Choroid plexus epithelial cell (primary cell): ENCODE results near the gene MILR1.

ENCODE experiments used
- DNase-seq: peaks from one replicate; pipeline ENCODE4 v3.0.0-alpha.2; 2010; ENCODE audit warnings: low read depth
- H3K4me3 ChIP-seq: 2 replicates; pipeline ENCODE4 v1.5.1; 2011; ENCODE audit warnings: low read depth, mild to moderate bottlenecking, control low read depth, low read length, moderate library complexity
- TF ChIP-seq, protein P1 (sequence below): conservative IDR thresholded peaks from 2 replicates; pipeline ENCODE4 v1.5.1; 2011; ENCODE audit warnings: low read depth, mild to moderate bottlenecking, control low read depth, inconsistent platforms, low read length, moderate library complexity

The MILR1 gene

DNA sequence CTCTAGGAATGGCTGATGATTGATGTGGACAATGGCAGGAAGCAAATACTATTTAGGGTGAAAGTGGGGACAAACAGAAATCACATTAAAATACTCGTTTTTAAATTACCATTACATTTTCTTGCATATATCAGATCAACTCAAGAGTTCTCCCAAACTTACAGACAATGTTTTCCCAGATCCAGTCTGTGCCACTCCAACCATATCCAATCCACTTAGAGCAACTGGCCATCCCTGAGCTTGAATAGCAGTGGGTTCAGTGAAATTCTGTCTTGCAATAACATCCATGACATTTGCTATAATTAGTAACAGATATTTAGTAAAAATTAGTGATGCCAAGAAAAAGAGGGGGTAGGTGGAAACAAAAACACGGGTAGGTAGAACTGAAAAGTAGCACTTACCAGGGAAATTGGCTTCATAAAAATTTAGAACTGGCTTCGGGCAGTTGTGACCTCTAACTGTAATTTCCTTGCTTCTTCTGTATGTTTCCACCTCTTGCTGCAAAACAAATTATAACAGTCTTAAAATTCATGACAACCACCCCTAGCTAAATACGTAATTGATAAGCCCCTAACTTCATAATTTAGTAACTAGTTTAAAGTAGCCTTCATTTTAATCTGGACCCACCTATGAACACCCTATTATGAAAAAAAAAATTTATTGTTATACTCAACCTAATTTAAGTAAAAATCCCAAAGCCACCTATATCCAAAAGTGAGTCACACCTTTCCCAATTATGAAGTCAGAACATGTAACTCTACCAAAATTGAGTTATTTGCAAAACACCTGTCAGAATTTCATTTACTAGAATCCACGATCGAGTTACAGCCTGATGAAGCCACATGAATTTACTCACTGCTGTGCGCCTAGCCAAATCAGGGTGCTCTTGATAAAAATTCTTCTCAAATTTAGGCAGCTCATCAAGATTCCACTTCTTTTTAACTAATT is 55.2 kb downstream of the MILR1 start:
- H3K4me3 ChIP-seq: peak overlapping the region; percentile 100
- TF ChIP-seq, protein P1, sequence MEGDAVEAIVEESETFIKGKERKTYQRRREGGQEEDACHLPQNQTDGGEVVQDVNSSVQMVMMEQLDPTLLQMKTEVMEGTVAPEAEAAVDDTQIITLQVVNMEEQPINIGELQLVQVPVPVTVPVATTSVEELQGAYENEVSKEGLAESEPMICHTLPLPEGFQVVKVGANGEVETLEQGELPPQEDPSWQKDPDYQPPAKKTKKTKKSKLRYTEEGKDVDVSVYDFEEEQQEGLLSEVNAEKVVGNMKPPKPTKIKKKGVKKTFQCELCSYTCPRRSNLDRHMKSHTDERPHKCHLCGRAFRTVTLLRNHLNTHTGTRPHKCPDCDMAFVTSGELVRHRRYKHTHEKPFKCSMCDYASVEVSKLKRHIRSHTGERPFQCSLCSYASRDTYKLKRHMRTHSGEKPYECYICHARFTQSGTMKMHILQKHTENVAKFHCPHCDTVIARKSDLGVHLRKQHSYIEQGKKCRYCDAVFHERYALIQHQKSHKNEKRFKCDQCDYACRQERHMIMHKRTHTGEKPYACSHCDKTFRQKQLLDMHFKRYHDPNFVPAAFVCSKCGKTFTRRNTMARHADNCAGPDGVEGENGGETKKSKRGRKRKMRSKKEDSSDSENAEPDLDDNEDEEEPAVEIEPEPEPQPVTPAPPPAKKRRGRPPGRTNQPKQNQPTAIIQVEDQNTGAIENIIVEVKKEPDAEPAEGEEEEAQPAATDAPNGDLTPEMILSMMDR: no peak
- peak; percentile 21 for DNase-seq

DNA sequence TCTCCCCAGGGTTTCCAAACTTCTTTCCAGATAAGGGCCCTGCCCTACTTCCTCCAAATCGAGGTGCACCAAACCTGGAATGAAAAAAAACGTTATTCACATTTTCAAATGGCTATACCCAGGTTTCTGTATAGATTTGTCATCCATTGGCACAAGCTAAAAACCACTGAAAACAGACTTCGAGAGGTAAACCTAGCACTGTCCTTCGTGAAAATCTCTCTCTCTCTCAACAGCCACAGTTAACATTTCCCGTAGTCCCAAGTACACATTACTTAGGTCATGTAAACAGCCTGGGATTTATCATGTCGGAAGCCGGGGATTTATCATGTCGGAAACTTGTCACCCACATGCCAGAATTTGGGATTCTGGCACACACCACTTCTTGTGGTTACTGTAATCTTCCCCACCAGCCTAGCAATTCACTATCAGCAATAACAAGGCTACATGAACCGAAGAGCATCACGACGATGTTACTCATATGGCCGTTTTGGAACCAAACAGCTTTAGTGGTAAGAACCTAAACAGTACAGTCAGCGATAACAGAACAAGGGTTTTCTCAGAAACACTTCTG is 55.9 kb downstream of the MILR1 start:
- TF ChIP-seq, protein P1: no peak
- no peak for DNase-seq
- H3K4me3 ChIP-seq: peak overlapping the region; percentile 100

DNA sequence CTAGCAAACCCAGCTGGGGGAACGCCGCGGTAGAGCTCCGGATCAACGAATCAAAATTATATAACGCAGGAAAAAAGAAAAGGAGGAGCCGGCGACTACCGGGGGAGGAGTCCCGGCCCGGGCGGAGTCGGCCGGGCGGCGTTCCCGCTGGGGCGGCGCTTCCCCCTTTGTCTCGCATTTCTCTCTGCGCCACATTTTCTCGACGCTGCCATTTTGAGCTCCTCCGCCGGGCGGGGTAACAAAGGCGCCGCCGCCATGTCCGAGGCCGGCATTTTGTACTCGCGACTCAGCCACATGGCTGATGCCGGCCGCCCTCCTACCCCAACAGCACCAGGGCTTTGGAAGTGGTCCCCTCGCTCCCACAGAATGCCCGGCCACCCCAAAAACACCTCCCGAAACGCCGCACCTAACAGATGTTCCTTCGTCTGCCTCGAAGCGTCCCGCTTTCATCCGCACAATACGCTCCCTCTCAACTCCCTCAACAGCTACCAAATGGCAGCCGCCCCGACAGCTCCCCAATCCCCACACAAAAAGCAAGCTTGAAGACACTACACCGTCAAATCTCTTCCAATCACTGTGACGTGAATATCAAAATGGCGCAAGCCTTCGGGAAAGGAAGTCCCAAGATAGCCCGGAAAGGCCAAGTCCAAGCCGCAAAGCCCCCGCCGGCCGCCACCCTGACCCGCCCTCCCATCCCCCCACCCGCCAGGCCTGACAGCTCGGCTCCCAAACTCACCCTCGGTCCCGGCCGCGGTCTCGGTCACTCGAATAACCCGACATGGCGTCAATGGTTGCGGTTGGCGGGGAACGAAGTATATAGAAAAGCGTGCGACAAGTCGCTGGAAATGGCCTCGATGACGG is 56.7 kb downstream of the MILR1 start:
- TF ChIP-seq, protein P1: no peak
- peak; percentile 94 for DNase-seq

DNA sequence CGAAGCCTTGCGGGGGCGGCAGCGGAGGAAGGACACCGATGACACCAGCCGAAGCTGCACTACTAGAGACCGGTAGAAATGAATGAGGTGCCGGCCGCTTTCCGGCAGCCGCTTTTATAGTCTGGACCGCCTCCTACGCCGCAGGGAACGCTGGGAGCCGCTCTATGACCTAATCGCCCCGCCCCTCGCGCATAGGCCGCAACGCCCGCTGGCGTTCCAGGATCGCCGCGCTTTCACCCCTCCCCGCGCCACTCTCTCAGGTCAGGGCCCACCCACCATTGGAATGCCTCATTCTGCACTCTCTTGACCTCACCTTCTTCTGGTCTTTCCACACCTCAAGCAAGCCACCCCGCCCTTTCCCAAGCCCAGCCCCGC is 57.3 kb downstream of the MILR1 start, which contains the start of gene DDX5:
Gene DDX5, minus strand, starts transcription at position 89 of the 375 bp plus-strand sequence. CDS start 170 bp downstream, outside the sequence.
- peak; percentile 98 for DNase-seq
- peak within 1 kb of the TSS; percentile 100 for H3K4me3 ChIP-seq
- TF ChIP-seq, protein P1: no peak

More for the DNA sequence above, 56.7 kb downstream of the MILR1 start:
- H3K4me3 ChIP-seq: peak overlapping the region; percentile 100

DNA sequence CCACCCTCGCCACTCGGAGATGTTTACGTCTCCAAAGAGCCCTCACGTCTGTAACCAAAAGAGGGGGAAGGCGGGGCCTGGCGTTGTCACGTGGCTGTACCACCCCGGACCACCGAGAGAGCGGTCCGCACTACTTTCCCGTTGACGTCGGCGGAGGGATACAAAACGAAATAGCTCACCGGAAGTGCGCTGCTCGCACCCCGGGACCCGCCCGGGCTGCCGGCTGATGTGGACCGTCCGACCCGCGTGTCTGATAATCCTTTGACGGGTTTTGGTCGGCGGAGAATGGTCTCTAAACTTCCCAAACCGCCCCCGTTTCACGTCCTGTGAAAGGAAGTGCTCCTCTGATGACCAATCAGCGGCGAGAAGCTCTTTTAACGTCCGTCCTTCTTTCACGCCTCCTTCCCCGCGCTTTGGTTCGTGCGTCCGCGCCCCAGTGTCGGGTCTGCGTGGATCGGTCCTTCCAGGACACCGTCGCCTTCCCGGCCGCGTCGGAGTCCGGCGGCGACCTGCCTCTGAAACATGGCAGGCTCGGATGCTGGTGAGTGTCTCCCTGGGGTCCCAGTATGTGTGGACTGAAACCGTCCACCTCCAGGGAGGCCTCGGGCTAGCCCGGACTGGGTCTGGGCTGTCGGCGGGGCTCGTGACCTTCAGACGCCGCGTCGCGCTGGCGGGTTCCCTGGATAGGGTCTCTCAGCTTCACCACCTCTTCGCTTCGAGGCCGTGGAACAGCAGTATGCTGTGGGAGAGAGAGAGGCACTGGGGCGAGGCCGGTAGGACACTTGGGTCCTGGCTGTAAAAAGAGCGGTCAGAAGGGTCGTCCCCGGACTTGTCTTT is 57.9 kb downstream of the MILR1 start, which contains the start of gene CEP95:
Gene CEP95, plus strand, starts transcription at position 402 of the 837 bp plus-strand sequence. Its CDS starts 121 bp downstream, at position 523.
- peak within 1 kb of the TSS; percentile 100 for H3K4me3 ChIP-seq
- peak; percentile 99 for DNase-seq
- TF ChIP-seq, protein P1: no peak

DNA sequence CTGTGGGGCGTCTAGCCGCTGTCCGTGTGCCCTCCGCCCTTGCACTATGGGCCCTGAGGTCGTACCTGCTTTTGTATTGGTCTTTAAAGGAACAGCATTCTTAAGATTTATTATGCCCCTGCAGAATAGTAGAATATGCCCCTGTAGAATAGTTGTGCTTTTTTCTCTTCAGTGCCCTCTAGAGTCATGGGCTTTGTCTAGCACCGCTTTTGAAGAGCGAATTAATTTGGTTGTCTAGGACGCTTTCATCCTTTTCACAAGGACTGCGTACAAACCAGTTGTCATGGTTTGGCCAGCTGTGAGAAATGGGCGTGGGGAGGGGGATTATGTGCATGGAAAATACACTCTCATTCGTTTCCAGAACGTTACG is 58.5 kb downstream of the MILR1 start:
- TF ChIP-seq, protein P1: peak; percentile 61
- DNase-seq: peak; percentile 87
- peak overlapping the region; percentile 100 for H3K4me3 ChIP-seq
